ENCODE results near the gene BICRAL.
"Not testable (repeated sequence)": the region's sequence is repeated elsewhere in the genome, so short reads cannot be mapped to it uniquely, and the experiment has no call there.

The BICRAL gene

DNA sequence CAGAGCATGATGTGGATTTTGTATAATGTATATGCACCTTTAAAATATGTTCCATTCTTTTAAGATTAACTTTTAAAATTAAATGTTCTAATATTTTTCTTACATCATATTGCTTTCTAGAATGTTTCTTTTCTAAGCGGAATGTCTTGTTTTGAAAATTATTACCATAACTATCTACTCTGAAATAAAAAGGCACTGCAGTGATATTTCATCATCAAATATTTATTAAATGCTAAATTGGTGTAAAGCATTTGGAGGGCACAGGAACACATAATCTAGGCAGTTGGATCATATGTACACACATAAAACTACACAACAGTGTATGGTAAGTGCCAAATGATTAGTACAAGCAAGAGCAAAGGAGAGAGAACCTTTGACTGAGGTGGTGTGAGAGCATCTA lies 13.8 kb downstream of the BICRAL start:
- DNase-seq (ENCODE audit: low read depth) = no peak

DNA sequence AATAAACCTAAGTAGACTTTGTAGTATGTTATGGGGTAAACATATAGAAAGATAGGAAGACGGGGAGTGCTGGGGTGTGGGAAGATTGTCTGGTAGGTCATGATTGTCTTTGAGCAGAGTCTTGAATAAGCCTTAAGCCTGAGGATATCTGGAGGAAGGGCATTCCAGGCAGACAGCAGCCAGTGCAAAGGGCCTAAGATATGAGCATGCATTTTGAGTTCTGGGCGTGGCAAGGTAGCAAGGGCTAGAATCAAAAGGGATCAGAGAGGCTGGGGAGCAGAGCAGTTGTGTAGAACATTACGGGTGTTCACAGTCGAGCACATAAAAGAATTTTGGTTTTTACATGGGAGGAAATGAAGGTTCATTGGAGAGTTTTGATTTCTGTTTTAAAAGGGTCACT lies 14.3 kb downstream of the BICRAL start:
- no peak for DNase-seq (ENCODE audit: low read depth)

DNA sequence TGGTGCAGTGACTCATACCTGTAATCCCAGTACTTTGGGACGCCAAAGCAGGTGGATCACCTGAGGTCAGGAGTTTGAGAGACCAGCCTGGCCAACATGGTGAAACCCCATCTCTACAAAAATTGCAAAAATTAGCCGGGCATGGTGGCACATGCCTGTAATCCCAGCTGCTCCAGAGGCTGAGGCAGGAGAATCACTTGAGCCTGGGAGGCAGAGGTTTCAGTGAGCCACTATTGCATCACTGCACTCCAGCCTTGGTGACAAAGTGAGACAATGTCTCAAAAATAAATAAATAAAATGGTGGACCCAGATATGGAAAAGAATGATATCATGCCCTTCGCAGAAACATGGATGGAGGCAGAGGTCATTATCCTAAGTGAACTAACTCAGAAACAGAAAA lies 15.8 kb downstream of the BICRAL start:
- not testable (repeated sequence) for DNase-seq (ENCODE audit: low read depth)

DNA sequence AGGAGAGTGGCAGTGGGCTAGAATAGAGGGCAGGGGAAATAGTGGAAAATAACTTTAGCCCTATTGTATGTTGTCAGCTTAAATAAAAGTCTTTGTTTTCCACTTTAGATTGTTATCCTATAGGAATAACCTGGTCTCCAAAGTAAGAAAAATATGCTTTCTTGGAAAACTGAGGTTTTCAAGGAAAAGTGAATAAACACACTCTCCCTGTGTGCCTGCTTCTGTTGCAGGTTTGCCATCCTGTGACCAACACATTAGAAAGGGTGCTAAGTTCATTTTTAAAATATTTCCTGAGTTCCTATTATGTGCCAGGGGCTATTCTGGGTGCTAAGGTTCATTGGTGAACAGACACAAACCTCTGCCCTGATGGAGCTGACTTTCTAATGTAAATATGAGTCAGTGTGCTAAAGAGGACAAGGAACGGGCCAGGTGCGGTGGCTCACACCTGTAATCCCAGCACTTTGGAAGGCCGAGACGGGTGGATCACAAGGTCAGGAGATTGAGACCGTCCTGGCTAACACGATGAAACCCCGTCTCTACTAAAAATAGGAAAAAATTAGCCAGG lies 23.5 kb downstream of the BICRAL start:
- DNase-seq (ENCODE audit: low read depth) = no peak

DNA sequence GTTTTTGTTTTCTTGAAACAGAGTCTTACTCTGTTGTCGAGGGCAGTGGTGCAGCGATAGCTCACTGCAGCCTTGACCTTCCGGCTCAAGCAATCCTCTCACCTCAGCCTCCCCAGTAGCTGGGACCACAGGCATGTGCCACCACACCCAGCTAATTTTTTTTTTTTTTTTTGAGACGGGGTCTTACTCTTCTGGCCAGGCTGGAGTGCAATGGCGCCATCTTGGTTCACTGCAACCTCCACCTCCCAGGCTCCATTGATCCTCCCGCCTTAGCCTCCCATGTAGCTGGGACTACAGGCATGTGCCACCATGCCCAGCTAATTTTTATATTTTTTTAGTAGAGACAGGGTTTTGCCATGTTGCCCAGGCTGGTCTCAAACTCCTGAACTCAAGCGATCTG lies 24.5 kb downstream of the BICRAL start:
- DNase-seq (ENCODE audit: low read depth) = not testable (repeated sequence)

DNA sequence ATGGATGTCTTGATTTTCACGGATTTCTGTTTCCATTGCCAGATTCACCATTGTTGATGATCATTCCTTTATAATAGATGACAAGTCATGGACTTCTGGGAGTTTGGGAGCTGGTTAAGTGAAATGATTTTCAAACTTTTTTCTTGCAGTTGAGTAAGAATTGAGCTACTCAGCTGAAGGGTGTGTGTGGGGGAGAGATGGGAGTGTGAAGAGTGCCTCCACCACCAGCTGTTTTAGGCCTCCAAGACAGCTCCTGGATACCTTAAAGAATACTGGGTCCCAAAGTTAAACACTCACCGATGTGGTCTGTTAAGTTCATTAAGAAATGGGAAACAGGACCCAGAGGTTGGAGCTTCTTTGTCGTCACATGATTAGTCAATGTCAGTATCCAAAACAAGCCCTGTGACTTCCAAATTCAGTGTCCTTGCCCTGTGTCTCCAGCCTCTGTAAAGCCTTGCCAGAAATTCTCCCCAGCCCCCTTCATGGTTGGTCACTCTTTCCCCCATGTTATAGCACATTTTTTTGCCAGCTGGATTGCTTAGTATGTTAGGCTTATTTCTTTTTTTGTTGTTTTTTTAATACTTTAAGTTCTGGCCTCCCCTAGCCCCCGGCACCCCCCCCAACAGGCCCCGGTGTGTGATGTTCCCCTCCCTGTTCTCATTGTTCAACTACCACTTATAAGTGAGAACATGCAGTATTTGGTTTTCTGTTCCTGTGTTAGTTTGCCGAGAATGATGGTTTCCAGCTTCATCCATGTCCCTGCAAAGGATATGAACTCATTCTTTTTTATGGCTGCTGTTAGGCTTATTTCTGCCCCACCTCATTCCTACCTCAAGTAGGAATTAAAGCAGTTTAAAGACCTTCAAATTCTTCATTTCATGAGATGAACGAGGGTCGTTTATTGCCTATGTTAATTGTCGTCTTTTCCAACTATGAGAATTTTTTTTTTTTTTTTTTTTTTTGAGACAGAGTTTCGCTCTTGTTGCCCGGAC lies 26.9 kb downstream of the BICRAL start:
- DNase-seq (ENCODE audit: low read depth) = no peak

DNA sequence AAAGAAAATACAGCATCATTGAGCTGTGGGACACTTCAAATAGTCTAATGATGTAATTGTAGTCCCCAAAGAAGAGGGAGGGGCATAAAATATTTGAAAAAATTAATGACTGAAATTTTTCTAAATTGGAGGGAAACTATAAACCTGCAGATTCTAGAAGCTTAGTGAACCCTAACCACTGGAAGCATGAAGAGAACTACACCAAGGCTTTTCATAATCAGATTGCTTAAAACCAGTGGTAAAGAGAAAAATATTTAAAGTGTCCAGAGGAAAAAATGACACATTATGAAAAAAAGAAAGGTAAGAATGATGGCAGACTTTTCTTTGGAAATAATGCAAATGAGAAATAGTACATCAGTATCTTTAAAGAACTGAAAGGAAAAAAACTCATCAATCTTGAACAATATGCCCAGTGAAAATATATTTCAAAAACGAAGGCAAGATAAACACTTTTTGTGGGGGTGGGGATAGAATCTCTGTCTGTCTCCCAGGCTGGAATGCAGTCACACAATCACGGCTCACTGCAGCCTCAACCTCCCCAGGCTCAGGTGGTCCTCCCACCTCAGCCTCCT lies 31.3 kb downstream of the BICRAL start:
- DNase-seq (ENCODE audit: low read depth) = no peak

DNA sequence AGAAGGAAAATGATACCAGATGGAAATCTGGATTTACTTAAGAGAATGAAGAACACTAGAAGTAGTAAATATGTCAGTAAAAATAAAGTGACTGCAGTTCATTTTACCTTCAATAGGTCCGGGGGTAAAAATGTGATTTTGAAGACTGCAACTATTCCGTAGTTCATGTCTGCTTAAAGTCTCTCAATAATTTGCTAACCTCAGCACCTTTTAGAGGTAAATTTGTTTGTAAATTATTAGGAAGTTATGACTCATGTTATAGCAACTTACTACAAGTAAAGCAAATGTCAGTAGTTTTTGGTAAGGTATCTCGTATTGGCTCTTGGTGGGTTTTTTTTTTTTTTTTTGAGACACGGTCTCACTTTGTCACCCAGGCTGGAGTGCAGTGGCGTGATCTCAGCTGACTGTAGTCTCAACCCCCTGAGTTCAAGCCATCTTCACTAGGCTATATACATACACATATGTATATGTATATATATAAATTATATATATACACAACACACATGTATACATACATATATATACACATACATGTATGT lies 32.1 kb downstream of the BICRAL start:
- DNase-seq (ENCODE audit: low read depth) = no peak

DNA sequence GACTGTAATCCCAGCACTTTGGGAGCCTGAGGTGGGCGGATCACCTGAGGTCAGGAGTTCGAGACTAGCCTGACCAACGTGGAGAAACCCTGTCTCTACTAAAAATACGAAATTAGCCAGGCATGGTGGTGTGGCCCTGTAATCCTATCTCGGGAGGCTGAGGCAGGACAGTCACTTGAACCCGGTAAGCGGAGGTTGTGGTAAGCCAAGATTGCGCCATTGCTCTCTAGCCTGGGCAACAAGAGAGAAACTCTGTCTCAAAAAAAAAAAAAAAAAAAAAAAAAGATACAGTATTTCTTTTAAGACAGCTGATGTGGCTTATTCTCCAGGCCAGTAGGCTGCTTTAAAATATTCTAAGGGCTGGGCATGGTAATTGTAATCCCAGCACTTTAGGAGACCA lies 33.9 kb downstream of the BICRAL start:
- not testable (repeated sequence) for DNase-seq (ENCODE audit: low read depth)

DNA sequence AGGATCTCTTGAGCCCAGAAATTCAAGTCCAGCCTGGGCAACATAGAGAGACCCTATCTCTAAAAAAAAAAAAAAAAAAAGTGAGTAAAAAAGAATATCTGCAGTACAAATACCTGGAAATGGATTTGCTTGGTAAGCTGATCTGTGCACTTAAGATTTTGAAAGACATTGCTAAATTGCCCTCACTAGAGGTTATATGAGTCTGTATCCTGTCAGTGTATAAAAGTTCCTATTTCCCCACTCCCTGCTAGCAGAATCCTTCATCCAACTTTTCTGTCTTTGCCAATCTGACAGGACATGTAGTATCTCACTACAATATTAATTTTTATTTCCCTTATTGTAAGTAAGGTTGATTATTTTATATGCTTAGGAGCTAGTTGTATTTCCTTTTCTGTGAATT lies 36.1 kb downstream of the BICRAL start:
- no peak for DNase-seq (ENCODE audit: low read depth)

DNA sequence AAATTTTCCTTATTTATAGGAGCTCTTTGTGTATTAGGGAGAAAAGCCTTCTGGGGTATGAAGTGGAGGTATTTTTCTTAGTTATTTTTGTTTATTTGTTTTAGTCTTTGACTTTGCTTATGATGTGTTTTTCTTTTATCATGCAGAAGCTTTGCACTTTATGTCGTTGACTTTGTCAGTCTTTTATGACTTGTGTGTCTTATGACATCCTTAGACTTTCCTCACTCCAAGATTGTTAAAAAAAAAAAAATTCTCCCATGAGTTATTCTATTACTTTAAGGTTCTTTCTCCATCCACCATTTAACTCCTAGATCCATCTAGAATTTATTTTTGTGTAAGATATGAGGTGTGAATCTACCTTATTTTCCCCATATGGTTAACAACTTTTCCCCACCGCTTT lies 36.6 kb downstream of the BICRAL start:
- DNase-seq (ENCODE audit: low read depth) = no peak

DNA sequence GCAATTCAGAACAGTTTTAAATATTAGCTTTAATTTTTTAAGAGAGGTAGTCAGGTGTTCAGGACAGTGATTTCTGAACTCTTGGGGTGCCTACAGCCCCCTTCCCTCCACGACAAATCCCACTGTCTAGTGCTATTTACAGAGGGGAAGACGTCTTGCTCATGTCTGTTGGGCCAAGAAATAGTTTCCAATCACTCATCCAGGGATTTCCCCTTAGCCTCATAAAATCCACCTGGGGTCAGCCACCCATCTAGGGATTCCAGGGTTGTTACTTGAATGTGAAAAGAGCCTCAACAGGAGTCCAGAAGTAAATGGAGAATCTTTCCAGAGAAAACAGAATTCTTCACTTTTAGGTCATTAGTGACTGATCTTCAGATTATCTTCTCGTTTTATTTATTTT lies 37.0 kb downstream of the BICRAL start:
- no peak for DNase-seq (ENCODE audit: low read depth)

DNA sequence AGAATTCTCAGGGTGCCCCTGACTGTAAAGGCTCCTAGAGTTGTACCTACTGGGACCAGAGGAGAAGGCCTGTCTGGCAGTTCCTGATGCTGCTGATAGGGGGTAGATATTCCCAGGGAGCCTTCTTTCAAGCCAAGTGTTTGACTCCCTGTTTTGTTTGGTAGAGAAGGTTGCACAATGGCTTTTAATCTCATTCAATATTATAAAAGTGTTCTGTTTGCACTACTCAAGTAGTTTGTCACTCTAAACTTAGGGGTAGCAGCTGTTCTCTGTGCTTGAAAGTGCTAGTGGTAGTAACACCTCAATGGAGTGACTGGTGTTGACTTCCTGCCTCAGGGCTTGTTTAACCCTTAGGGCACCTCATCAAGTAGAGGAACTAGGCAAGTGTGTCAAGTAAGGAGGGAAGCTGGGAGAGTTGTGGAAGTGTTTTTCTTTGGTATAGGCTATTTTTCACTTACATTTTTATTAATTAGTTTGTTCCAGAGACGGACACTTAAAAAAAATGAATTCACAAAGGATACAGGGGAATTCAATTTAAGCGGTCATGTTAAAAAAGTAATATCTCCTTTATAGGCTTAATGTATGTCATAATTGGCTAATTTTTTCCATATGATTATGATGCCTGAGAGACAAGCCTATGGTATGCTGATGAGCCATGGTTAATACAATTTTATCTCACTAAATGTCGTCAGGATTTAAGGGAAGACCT lies 38.1 kb downstream of the BICRAL start:
- no peak for DNase-seq (ENCODE audit: low read depth)

DNA sequence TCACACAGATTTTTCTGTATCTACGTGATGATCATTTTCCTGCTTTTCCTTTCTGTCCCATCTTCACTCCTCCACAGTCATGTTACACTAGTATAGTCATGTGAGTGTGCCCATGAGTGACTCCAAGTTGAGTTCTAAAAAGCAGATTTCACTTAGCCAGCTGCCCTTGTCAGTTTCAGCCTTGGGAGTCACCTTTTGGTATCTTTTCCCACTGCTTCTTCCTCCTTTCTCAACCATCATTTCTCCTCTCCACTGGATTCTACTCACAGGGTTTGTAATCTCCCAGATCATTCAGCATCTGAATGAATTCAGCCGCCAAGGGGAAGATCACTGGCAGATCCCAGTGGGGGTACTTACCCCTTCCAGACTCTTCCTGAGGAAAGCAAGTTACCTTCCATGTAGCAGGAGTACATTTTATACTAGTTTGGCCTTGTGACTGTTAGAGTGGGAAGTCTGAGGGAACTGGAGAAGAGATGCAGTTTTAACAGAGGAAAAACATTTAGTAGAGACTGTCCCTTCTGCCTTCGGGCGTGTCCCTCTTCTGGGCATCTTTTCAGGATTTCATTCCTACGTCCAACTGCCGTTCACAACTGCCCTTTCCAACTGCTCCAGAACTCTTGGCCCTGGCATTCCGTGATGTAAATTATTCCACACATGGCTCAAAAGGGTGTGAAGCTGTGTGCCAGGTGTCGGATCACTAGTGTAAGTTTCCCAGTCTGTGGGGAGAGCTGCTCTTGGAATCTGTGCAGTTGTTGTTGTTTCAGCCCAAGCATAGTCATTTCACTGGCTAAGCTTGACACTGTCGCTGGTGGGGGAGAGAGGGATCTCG lies 38.9 kb downstream of the BICRAL start:
- no peak for DNase-seq (ENCODE audit: low read depth)

DNA sequence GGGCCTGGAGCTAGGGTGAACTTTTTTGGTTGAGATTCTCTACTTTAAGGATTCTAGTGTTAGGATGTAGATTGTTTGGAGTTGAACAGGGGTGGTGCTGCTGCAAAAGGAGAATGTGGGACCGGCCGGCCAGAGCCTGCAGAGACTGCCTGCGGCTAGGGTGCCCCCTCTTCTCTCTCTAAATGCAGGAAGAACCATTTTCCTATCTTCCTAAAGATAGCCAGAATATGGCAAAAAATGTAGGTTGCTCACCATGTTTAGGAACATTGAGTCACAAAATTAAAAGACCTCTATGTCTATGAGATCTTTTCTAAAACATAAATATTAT lies 39.5 kb downstream of the BICRAL start:
- DNase-seq (ENCODE audit: low read depth) = no peak

DNA sequence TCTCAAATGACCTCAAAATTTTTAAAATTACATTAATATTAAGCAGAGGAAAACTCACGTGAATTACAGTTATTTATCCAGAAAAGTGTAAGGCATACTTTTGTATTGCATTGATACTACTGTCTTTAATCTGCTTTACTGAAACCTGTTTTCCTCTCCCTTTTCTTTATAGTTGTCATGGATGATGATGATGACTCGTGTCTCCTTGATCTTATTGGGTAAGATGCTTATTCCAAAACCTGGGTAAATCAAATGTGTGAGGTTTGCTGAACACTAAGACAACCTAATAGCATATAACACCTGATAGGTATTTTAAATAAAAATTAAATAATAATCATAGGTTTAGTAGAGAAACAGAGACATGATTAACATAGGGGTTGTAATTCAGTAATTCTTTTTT lies 40.0 kb downstream of the BICRAL start:
- no peak for DNase-seq (ENCODE audit: low read depth)

DNA sequence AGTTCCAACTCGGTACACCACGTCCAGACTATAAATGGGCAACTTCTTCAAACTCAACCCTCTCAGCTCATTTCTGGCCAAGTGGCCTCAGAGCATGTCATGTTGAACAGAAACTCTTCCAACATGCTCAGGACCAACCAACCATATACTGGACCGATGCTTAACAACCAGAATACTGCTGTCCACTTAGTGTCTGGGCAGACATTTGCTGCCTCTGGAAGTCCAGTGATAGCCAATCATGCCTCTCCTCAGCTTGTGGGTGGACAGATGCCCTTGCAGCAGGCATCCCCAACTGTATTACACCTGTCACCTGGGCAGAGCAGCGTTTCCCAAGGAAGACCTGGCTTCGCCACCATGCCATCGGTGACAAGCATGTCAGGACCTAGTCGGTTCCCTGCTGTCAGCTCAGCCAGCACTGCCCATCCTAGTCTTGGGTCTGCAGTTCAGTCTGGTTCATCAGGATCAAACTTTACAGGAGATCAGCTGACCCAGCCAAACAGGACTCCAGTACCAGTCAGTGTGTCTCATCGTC lies 47.8 kb downstream of the BICRAL start:
- no peak for DNase-seq (ENCODE audit: low read depth)

DNA sequence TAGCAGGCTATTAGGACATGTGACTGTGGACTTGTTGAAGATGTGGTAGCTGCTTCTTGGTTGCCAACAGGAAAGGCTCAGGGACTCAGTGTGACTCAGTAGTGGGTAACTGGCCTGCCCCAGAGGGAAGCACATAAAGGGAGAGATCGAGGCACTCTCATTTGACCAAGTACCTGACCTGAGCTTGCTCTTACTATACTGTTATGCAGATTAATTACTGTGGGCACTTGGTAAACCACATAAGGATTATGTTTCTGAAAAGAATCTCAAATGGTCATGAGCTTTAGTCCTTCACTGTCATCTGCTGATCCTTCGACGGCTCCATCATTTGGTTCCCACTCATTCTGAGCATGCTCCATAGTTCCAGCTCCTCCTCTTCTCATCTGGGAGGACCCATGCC lies 49.4 kb downstream of the BICRAL start:
- DNase-seq (ENCODE audit: low read depth) = no peak

DNA sequence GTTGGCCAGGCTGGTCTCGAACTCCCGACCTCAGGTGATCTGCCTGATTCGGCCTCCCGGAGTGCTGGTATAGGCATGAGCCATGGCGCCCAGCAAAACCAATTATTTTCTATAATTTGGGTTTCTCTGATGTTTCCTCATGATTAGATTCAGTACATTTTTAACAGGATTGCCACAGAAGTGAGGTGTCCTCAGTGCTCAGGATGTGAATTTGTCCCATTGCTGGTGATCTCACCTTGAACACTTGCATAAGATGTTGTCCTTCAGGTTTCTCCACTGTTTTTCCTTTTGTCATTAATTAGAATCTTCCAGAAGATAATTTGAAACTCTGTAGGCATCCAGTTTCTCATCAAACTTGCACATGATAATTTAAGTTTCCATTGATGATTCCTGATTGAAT lies 52.2 kb downstream of the BICRAL start:
- no peak for DNase-seq (ENCODE audit: low read depth)

DNA sequence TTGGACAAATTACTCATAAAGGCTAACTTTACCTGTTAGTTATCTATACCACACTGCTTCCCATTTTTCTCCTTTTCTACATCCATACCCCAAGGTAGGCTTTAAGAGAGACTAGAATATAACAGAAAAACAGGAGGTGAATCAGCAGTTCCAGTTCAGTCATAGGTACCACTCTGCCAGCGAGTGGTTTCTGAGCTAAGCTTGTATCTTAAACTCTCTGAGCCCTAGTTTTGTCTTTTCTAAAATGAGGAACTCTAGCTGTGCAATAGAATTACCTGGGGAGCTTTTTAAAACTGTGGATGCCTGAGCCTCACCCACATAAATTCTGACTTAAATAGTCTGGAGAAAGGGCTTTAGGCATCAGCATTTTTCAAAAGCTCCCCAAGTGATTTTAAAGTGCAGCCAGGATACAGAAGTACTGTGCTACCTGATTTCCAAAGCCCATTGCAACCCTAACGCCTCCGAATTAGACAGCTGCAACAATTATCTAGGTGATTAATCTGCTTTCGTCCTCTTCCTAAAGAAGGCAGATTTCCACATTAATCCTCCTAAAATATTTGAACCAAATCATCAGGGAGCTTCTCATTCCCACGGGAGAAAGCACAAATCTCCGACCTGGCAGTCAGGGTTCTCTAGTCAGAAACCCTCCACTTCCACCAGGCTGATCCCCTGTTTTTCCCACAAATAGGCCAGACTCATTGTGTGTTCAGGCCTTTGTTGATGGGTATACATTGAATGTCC lies 60.2 kb downstream of the BICRAL start:
- DNase-seq (ENCODE audit: low read depth) = no peak

DNA sequence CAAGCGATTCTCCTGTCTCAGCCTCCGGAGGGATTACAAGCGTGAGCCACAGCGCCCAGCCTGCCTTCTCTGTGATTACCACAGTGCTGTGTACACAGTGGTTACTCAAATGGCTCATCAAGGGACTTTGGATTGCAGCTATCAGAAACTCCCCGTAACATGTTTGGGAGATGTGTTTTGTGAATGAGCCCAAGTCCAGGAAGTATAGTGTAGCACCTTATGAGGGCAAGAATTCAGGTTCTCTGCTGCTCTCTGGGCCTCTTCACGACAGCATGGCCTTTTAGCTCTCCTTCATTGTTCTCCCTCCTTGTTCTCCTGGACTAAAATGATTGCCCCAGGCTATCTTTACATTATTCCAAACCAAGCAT lies 63.5 kb downstream of the BICRAL start:
- no peak for DNase-seq (ENCODE audit: low read depth)

All from activated T-helper 1 cell treated with Interleukin-2 at 50 U/mL for 16 hours (primary cell).